Astrocyte of the spinal cord (primary cell): ENCODE measurements around the gene MS4A10.

ENCODE experiments used
- DNase-seq: peaks from one replicate; pipeline ENCODE4 v3.0.0; 2011; ENCODE audit warnings: low read depth, low spot score
- H3K4me3 ChIP-seq: 2 replicates; pipeline ENCODE4 v1.5.1; 2011; ENCODE audit warnings: low read depth, mild to moderate bottlenecking, low read length, moderate library complexity
- CTCF ChIP-seq: IDR thresholded peaks from 2 replicates; pipeline ENCODE4 v1.5.1; 2012; ENCODE audit warnings: low read depth, mild to moderate bottlenecking, low read length, inconsistent platforms
- in situ Hi-C: cut with HindIII; loops from 2 replicates; pipeline ENCODE4 v1.10.0; 2017; ENCODE audit warnings: low sequenced_read_pairs

MS4A10 gene

GRCh38 chr11:60803273-60803936 is 18.3 kb downstream of the MS4A10 start:
- in situ Hi-C loops: no loop called here
- no peak for TF ChIP-seq CTCF
- no peak overlapping the region for H3K4me3 ChIP-seq
- no peak for DNase-seq

GRCh38 chr11:60809249-60809648 is 24.1 kb downstream of the MS4A10 start:
- H3K4me3 ChIP-seq: no peak overlapping the region
- no peak for TF ChIP-seq CTCF
- DNase-seq: no peak
- in situ Hi-C loops: no loop called here

- DNase-seq: no peak
- TF ChIP-seq CTCF: no peak
- H3K4me3 ChIP-seq: no peak overlapping the region
- in situ Hi-C loops: no loop called here
These were observed 24.6 kb downstream of the MS4A10 start for GRCh38 chr11:60809691-60810090.

- no peak for DNase-seq
- no peak for TF ChIP-seq CTCF
- in situ Hi-C loops: no loop called here
- H3K4me3 ChIP-seq: no peak overlapping the region
These were observed 25.0 kb downstream of the MS4A10 start for GRCh38 chr11:60810151-60810550.

GRCh38 chr11:60810569-60810968 is 25.4 kb downstream of the MS4A10 start:
- TF ChIP-seq CTCF: no peak
- H3K4me3 ChIP-seq: no peak overlapping the region
- in situ Hi-C loops: no loop called here
- no peak for DNase-seq

GRCh38 chr11:60813324-60813723 is 28.2 kb downstream of the MS4A10 start:
- in situ Hi-C loops: no loop called here
- no peak for DNase-seq
- no peak for TF ChIP-seq CTCF
- H3K4me3 ChIP-seq: no peak overlapping the region
